Suprapubic skin (tissue), 3 donors: ENCODE results near the gene SPOCK3.

ENCODE experiments used
- CTCF ChIP-seq, 2 donors: fragments of 200-600 bp in 1 of 2; fragments of 450-650 bp in 1 of 2; sonication (generic) in 1 of 2; IDR thresholded peaks; one replicate each; pipeline ENCODE4 v1.5.1; 2016 to 2019; ENCODE audit warnings: antibody characterized with exemption in 2 of 2, mild to moderate bottlenecking in 1 of 2, moderate library complexity in 1 of 2
- POLR2A ChIP-seq, 2 donors: fragments of 450-650 bp; IDR thresholded peaks; one replicate each; pipeline ENCODE4 v1.6.1; 2017; ENCODE audit warnings: antibody characterized with exemption in 2 of 2, mild to moderate bottlenecking in 2 of 2, moderate library complexity in 2 of 2

- no peak for TF ChIP-seq POLR2A (IDR thresholded peaks at IDR 0.05)
- no peak for TF ChIP-seq CTCF (IDR thresholded peaks at IDR 0.05)
These were observed 471.3 kb downstream of the SPOCK3 start for GRCh38 chr4:166763018-166763417.
